HepG2 (cell line): ENCODE results near the gene OR2H1. TPM values are rescaled to one million over a fixed set of nuclear protein-coding genes. Genes with fewer than 3 reads are reported as not detected.

Experiments
- ATAC-seq: fragments of 200-7000 bp; cut with Tn5 transposase; 3 replicates; pipeline ENCODE4 v1.9.1; 2020; ENCODE audit warnings: mild to moderate bottlenecking, moderate library complexity
- BruUV-seq: library from RNA; stranded (reverse); fragments of 400-500 nt; replicated peaks from 2 replicates; lab custom pipeline; 2021; lab: Mats Ljungman, UMichigan
- CTCF ChIA-PET: fragments of 300-600 bp; formaldehyde crosslinking; extraction: SDS; loops from one replicate; lab custom pipeline; 2021; ENCODE audit warnings: low total read pairs, inconsistent platforms, low intra/inter-chr PET ratio; lab: Yijun Ruan, JAX
- POLR2A ChIA-PET: fragments of 350-600 bp; sonication (Branson Sonifier 250); formaldehyde crosslinking; loops from one replicate; lab custom pipeline; 2020; ENCODE audit warnings: antibody characterized with exemption, inconsistent platforms; lab: Yijun Ruan, JAX
- DNase-seq: peaks from one replicate; pipeline ENCODE4 v3.0.0-alpha.2; 2015; ENCODE audit warnings: low spot score
- FAIRE-seq: peaks from 3 replicates; lab custom pipeline; 2011; peaks lifted over from hg19 to GRCh38; lab: Jason Lieb, UNC
- H2AFZ ChIP-seq: one replicate; pipeline ENCODE4 v1.6.1; 2011; ENCODE audit warnings: low read length, inconsistent platforms
- H3K27ac ChIP-seq: fragments of 300-600 bp; 3 replicates; pipeline ENCODE4 v1.8.0; 2011; ENCODE audit warnings: mixed run types, mild to moderate bottlenecking, mixed read lengths, low read length, inconsistent platforms; ENCODE audit not compliant: insufficient read depth; ENCODE audit errors: extremely low read length
- H3K27me3 ChIP-seq, 2 experiments: fragments of 200-600 bp in 1 of 2; 2 replicates in 1 of 2; 3 replicates in 1 of 2; pipeline versions ENCODE4 v1.6.0 to v1.8.0; 2011; ENCODE audit warnings: low read length in 2 of 2, mild to moderate bottlenecking in 2 of 2, moderate library complexity in 2 of 2, inconsistent platforms in 1 of 2; ENCODE audit not compliant: insufficient read depth in 2 of 2, control insufficient read depth in 1 of 2
- H3K36me3 ChIP-seq, 2 experiments: fragments of 200-600 bp in 1 of 2; replicated peaks in 1 of 2; 2 replicates in 1 of 2; 3 replicates in 1 of 2; pipeline versions ENCODE4 v1.5.1 to v1.8.0; 2011; ENCODE audit warnings: low read length in 2 of 2, inconsistent platforms in 1 of 2; ENCODE audit not compliant: insufficient read depth in 2 of 2, control insufficient read depth in 1 of 2
- H3K4me1 ChIP-seq: 2 replicates; pipeline ENCODE4 v1.5.1; 2012; ENCODE audit warnings: low read length, inconsistent platforms; ENCODE audit not compliant: insufficient read depth
- H3K4me2 ChIP-seq: 2 replicates; pipeline ENCODE4 v1.6.0; 2011; ENCODE audit warnings: low read depth, low read length, inconsistent platforms
- H3K4me3 ChIP-seq, 3 experiments: fragments of 200-600 bp in 1 of 3; sonication (generic), shearing (Covaris generic) in 1 of 3; replicated peaks in 1 of 3; 2 replicates each; pipeline ENCODE4 v1.5.1; 2011 to 2016; ENCODE audit warnings: low read length in 3 of 3, inconsistent platforms in 2 of 3, low read depth in 2 of 3, mild to moderate bottlenecking in 2 of 3, control low read depth in 1 of 3, mixed read lengths in 1 of 3; ENCODE audit not compliant: insufficient read depth in 1 of 3
- H3K79me2 ChIP-seq: one replicate; pipeline ENCODE4 v1.6.1; 2011; ENCODE audit warnings: low read length, inconsistent platforms; ENCODE audit not compliant: insufficient read depth
- H3K9ac ChIP-seq: 2 replicates; pipeline ENCODE4 v1.6.0; 2011; ENCODE audit warnings: mild to moderate bottlenecking, low read depth, low read length, inconsistent platforms; ENCODE audit not compliant: insufficient read depth
- H3K9me3 ChIP-seq: 2 replicates; pipeline ENCODE4 v1.5.1; 2012; ENCODE audit warnings: mild to moderate bottlenecking, low read length
- H4K20me1 ChIP-seq: 2 replicates; pipeline ENCODE4 v1.6.0; 2011; ENCODE audit warnings: inconsistent platforms, mild to moderate bottlenecking, low read length, moderate library complexity; ENCODE audit not compliant: insufficient read depth
- CAMTA2 ChIP-seq: sonication (generic); formaldehyde crosslinking; IDR thresholded peaks from 2 replicates; pipeline ENCODE4 v1.4.0; 2020; ENCODE audit warnings: mild to moderate bottlenecking, missing genetic modification reagents, borderline replicate concordance
- EZH2 ChIP-seq: conservative IDR thresholded peaks from 2 replicates; pipeline ENCODE4 v1.6.1; 2012; ENCODE audit warnings: mild to moderate bottlenecking, low read depth, low read length, moderate library complexity
- GTF3A ChIP-seq: sonication (generic); formaldehyde crosslinking; conservative IDR thresholded peaks from 2 replicates; pipeline ENCODE4 v1.4.0; 2020; ENCODE audit warnings: mild to moderate bottlenecking, missing genetic modification reagents
- JDP2 ChIP-seq: sonication (generic); formaldehyde crosslinking; IDR thresholded peaks from 2 replicates; pipeline ENCODE4 v1.8.1; 2022; ENCODE audit warnings: missing genetic modification reagents, borderline replicate concordance
- PHF8 ChIP-seq: sonication (generic); formaldehyde crosslinking; IDR thresholded peaks from 2 replicates; pipeline ENCODE4 v1.5.0; 2020; ENCODE audit warnings: missing genetic modification reagents
- WGBS: methylation state at CpG from one replicate; pipeline ENCODE4 v1.1.6; 2017; ENCODE audit warnings: low lambda C conversion rate; 5-methylcytosine and 5-hydroxymethylcytosine counted together
- in situ Hi-C: cut with HindIII; loops from 2 replicates; pipeline ENCODE4 v1.10.0; 2017; ENCODE audit warnings: low pct_unique_long_range_greater_than_20kb; ENCODE audit not compliant: extremely low pct_ligation_motif_present
- intact Hi-C: fragments of 100-400 bp; cut with micrococcal nuclease; formaldehyde crosslinking; loops from one replicate; pipeline ENCODE4 v1.10.0; 2022; ENCODE audit not compliant: unreplicated experiment
- polyA plus RNA-seq, 8 experiments: library from polyadenylated mRNA; depleted of rRNA in 3 of 8; stranded (reverse) in 7 of 8; unstranded in 1 of 8; fragments of >200 nt; fragmentation: Illumina TruSeq in 4 of 8; extraction: Trizol in 4 of 8; gene quantifications; 2 replicates each; pipeline versions ENCODE4 v1.2.1 to v1.2.3, GENCODE V29; 2011 to 2016; ENCODE audit warnings: low read depth in 4 of 8, missing spikeins in 1 of 8, mixed read lengths in 1 of 8; ENCODE audit not compliant: insufficient read depth in 1 of 8
- total RNA-seq, 5 experiments: library from RNA; depleted of rRNA; stranded (reverse); fragments of >200 nt; fragmentation: Illumina TruSeq; extraction: Trizol; gene quantifications; 2 replicates each; pipeline ENCODE4 v1.2.3, GENCODE V29; 2016; ENCODE audit warnings: low read depth in 1 of 5
- TF ChIP-seq, protein P1 (sequence below): sonication (generic); formaldehyde crosslinking; IDR thresholded peaks from 2 replicates; pipeline ENCODE4 v1.5.0; 2020; ENCODE audit warnings: missing genetic modification reagents, mild to moderate bottlenecking, borderline replicate concordance
- TF ChIP-seq, protein P2 (sequence below): sonication (generic); formaldehyde crosslinking; IDR thresholded peaks from 2 replicates; pipeline ENCODE4 v1.8.1; 2022; ENCODE audit warnings: low read depth, mild to moderate bottlenecking, missing genetic modification reagents
- TF ChIP-seq, protein P3 (sequence below): sonication (generic); formaldehyde crosslinking; IDR thresholded peaks from 2 replicates; pipeline ENCODE4 v1.5.1; 2020; ENCODE audit warnings: mild to moderate bottlenecking, missing genetic modification reagents, moderate library complexity

The OR2H1 gene
- total and polyA plus RNA-seq, 2 of the 13 experiments (the other 11 are each of a cell fraction or from before 2014, with no cell fraction given): 0.15 TPM; not detected in 1

DNA sequence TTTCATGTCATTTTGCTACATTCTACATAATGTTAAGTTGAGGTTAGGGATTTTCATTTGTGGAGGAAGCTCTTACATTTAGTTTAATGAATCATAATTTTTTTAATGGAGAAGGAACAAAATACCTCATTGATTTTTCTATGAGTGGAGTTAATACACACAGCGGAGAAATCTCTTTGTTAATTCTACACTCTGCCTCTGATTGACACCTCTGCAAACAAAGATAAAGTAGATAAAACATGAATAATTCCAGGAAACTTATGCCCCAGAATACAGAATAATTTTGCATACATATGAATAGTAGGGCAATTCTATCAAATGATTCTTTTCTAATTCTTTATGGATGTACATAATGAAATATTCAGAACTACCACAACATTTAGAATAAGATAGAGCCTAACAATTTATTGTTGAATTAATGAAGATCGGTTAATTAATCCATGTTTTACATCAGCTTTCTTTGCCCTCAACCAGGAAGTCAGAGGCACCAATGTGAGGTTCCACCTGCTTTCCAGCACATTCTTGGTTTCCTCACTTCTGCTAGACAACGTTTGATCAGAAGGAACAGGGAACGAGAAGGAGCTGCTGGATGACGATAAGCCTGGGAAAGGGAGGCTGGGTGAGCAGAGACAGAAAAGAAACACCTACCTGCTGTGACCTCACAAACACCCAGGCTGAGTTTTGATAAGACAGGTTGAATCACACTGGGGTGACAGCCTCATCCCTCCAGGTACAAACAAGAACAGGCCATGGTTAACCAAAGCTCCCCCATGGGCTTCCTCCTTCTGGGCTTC lies 4.3 kb downstream of the OR2H1 start:
- H3K79me2 ChIP-seq: no peaks in the 10 kb centered on the region
- H4K20me1 ChIP-seq: no peaks in the 10 kb centered on the region
- TF ChIP-seq GTF3A (CRISPR knock-in tag): no peak
- no peak for TF ChIP-seq CAMTA2 (CRISPR knock-in tag)
- no peak for DNase-seq
- H3K4me2 ChIP-seq: no peak overlapping the region
- no peak overlapping the region for H3K9ac ChIP-seq
- no peak for ATAC-seq
- H3K4me1 ChIP-seq: no peaks in the 10 kb centered on the region
- 9% methylated on average over 5 of the region's 5 CpGs for WGBS
- in situ Hi-C loops (no loop called here), intact Hi-C loops (no loop called here)
- POLR2A ChIA-PET: no interaction called here
- no TSS peak for BruUV-seq
- H3K9me3 ChIP-seq: no peaks in the 10 kb centered on the region
- H3K27me3 ChIP-seq: peaks cover 0 to 15% of the 10 kb centered on the region in 2 experiments; a peak in 2 of 5 replicates
- no peaks in the 10 kb centered on the region for H3K36me3 ChIP-seq
- no peak overlapping the region for H3K4me3 ChIP-seq
- no peak overlapping the region for H2AFZ ChIP-seq
- FAIRE-seq: no peak
- H3K27ac ChIP-seq: no peak overlapping the region
- CTCF ChIA-PET: no interaction called here

DNA sequence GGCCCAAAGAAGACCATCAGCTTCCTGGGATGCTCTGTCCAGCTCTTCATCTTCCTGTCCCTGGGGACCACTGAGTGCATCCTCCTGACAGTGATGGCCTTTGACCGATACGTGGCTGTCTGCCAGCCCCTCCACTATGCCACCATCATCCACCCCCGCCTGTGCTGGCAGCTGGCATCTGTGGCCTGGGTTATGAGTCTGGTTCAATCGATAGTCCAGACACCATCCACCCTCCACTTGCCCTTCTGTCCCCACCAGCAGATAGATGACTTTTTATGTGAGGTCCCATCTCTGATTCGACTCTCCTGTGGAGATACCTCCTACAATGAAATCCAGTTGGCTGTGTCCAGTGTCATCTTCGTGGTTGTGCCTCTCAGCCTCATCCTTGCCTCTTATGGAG lies 5.1 kb downstream of the OR2H1 start:
- Histone ChIP-seq H2AFZ (no peak overlapping the region), H3K36me3 (no peaks in the 10 kb centered on the region), H4K20me1 (no peaks in the 10 kb centered on the region), H3K79me2 (no peaks in the 10 kb centered on the region), H3K4me1 (no peaks in the 10 kb centered on the region), H3K4me3 (no peak overlapping the region), H3K9me3 (no peaks in the 10 kb centered on the region), H3K27ac (no peak overlapping the region), H3K4me2 (no peak overlapping the region), H3K9ac (no peak overlapping the region), H3K27me3 (peaks cover 0 to 15% of the 10 kb centered on the region in 2 experiments; a peak in 2 of 5 replicates)
- intact Hi-C loops (no loop called here), in situ Hi-C loops (no loop called here)
- no peak for ATAC-seq
- no peak for DNase-seq
- ChIA-PET POLR2A (no interaction called here), CTCF (no interaction called here)
- no TSS peak for BruUV-seq
- FAIRE-seq: no peak
- WGBS: 1% methylated on average over 6 of the region's 6 CpGs
- TF ChIP-seq JDP2 (no peak), PHF8 (no peak), EZH2 (no peak)
- TF ChIP-seq, protein P1, sequence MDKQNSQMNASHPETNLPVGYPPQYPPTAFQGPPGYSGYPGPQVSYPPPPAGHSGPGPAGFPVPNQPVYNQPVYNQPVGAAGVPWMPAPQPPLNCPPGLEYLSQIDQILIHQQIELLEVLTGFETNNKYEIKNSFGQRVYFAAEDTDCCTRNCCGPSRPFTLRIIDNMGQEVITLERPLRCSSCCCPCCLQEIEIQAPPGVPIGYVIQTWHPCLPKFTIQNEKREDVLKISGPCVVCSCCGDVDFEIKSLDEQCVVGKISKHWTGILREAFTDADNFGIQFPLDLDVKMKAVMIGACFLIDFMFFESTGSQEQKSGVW: no peak
- TF ChIP-seq, protein P2, sequence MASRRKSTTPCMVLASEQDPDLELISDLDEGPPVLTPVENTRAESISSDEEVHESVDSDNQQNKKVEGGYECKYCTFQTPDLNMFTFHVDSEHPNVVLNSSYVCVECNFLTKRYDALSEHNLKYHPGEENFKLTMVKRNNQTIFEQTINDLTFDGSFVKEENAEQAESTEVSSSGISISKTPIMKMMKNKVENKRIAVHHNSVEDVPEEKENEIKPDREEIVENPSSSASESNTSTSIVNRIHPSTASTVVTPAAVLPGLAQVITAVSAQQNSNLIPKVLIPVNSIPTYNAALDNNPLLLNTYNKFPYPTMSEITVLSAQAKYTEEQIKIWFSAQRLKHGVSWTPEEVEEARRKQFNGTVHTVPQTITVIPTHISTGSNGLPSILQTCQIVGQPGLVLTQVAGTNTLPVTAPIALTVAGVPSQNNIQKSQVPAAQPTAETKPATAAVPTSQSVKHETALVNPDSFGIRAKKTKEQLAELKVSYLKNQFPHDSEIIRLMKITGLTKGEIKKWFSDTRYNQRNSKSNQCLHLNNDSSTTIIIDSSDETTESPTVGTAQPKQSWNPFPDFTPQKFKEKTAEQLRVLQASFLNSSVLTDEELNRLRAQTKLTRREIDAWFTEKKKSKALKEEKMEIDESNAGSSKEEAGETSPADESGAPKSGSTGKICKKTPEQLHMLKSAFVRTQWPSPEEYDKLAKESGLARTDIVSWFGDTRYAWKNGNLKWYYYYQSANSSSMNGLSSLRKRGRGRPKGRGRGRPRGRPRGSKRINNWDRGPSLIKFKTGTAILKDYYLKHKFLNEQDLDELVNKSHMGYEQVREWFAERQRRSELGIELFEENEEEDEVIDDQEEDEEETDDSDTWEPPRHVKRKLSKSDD (CRISPR knock-in tag): no peak
- TF ChIP-seq, protein P3, sequence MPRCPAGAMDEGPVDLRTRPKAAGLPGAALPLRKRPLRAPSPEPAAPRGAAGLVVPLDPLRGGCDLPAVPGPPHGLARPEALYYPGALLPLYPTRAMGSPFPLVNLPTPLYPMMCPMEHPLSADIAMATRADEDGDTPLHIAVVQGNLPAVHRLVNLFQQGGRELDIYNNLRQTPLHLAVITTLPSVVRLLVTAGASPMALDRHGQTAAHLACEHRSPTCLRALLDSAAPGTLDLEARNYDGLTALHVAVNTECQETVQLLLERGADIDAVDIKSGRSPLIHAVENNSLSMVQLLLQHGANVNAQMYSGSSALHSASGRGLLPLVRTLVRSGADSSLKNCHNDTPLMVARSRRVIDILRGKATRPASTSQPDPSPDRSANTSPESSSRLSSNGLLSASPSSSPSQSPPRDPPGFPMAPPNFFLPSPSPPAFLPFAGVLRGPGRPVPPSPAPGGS (CRISPR knock-in tag): no peak
